Mesothelial cell of epicardium (in vitro differentiated cells): Measurements from ENCODE around the gene SLC11A1. TPM values are rescaled to one million over a fixed set of nuclear protein-coding genes. Genes with fewer than 3 reads are reported as not detected.
A peak's percentile ranks its signal among the peaks of the same experiment; 100 is the strongest.

Experiments
- DNase-seq, 2 experiments: peaks; one replicate each; pipeline ENCODE4 v3.0.0; 2021; ENCODE audit warnings: low spot score in 2 of 2; ENCODE audit not compliant: unreplicated experiment in 2 of 2
- H3K27ac Mint-ChIP-seq: 2 replicates; pipeline ENCODE4 v1.8.0; 2021; ENCODE audit warnings: mixed read lengths
- H3K27me3 Mint-ChIP-seq: 2 replicates; pipeline ENCODE4 v1.8.0; 2021; ENCODE audit warnings: low read depth, mixed read lengths
- H3K36me3 Mint-ChIP-seq: 2 replicates; pipeline ENCODE4 v1.8.0; 2021; ENCODE audit warnings: mixed read lengths
- H3K4me1 Mint-ChIP-seq: 2 replicates; pipeline ENCODE4 v1.8.0; 2021; ENCODE audit warnings: mixed read lengths
- H3K4me3 Mint-ChIP-seq: 2 replicates; pipeline ENCODE4 v1.8.0; 2021; ENCODE audit warnings: mild to moderate bottlenecking, moderate library complexity, mixed read lengths
- H3K9me3 Mint-ChIP-seq: 2 replicates; pipeline ENCODE4 v1.8.0; 2021; ENCODE audit warnings: mixed read lengths
- CTCF ChIP-seq: fragments of 200-600 bp; sonication (generic); IDR thresholded peaks from one replicate; pipeline ENCODE4 v1.5.0; 2021; ENCODE audit warnings: antibody characterized with exemption; ENCODE audit not compliant: unreplicated experiment
- total RNA-seq: library from RNA; stranded (reverse); gene quantifications from 3 replicates; pipeline ENCODE4 v1.2.1, GENCODE V29; 2021

SLC11A1 gene
- total RNA-seq, 1 donor from 2014 or later, result 0.76 TPM

- Mint-ChIP-seq H3K27ac (no peak overlapping the region), H3K36me3 (no peaks in the 10 kb centered on the region), H3K9me3 (no peaks in the 10 kb centered on the region), H3K4me3 (no peak overlapping the region), H3K4me1 (peaks cover 5% of the 10 kb centered on the region), H3K27me3 (peaks cover 10% of the 10 kb centered on the region)
- no peak for TF ChIP-seq CTCF
- no peak for DNase-seq
Measured at GRCh38 chr2:218384975-218385374, 2.9 kb downstream of the SLC11A1 start.

- TF ChIP-seq CTCF, result no peak
- peak overlapping the region; percentile 93 for H3K27ac Mint-ChIP-seq
- DNase-seq, result no peak
- H3K9me3 Mint-ChIP-seq, result no peaks in the 10 kb centered on the region
- peak overlapping the region; percentile 62 for H3K4me3 Mint-ChIP-seq
- peaks cover 7% of the 10 kb centered on the region for H3K27me3 Mint-ChIP-seq
- peaks cover 5% of the 10 kb centered on the region for H3K4me1 Mint-ChIP-seq
- H3K36me3 Mint-ChIP-seq, result no peaks in the 10 kb centered on the region
Measured at GRCh38 chr2:218386505-218387368, 4.7 kb downstream of the SLC11A1 start.

GRCh38 chr2:218387369-218388194 is 5.5 kb downstream of the SLC11A1 start:
- Mint-ChIP-seq H3K4me3 (peak overlapping the region; percentile 62), H3K27me3 (peaks cover 7% of the 10 kb centered on the region), H3K27ac (peak overlapping the region; percentile 93), H3K9me3 (no peaks in the 10 kb centered on the region), H3K4me1 (peaks cover 5% of the 10 kb centered on the region), H3K36me3 (no peaks in the 10 kb centered on the region)
- TF ChIP-seq CTCF, result no peak
- DNase-seq, result peak in 1 of 2 experiments; percentile 71

- no peak for DNase-seq
- Mint-ChIP-seq H3K27ac (no peak overlapping the region), H3K4me1 (peaks cover 5% of the 10 kb centered on the region), H3K4me3 (no peak overlapping the region), H3K9me3 (no peaks in the 10 kb centered on the region), H3K27me3 (peaks cover 5% of the 10 kb centered on the region), H3K36me3 (no peaks in the 10 kb centered on the region)
- no peak for TF ChIP-seq CTCF
Measured at GRCh38 chr2:218389333-218390150, 7.5 kb downstream of the SLC11A1 start.

- Mint-ChIP-seq H3K9me3 (no peaks in the 10 kb centered on the region), H3K36me3 (no peaks in the 10 kb centered on the region), H3K27ac (no peak overlapping the region), H3K4me3 (no peak overlapping the region), H3K27me3 (peaks cover 5% of the 10 kb centered on the region), H3K4me1 (peaks cover 11% of the 10 kb centered on the region)
- no peak for DNase-seq
- no peak for TF ChIP-seq CTCF
Measured at GRCh38 chr2:218391202-218391601, 9.1 kb downstream of the SLC11A1 start.
